ENCODE results near the gene ARHGAP22. TPM values are rescaled to one million over a fixed set of nuclear protein-coding genes. Genes with fewer than 3 reads are reported as not detected.
A peak's percentile ranks its signal among the peaks of the same experiment; 100 is the strongest.

The ARHGAP22 gene
- total and polyA plus RNA-seq, 11 donors = 1.1 to 9.5 (median 2.8) TPM

GRCh38 chr10:48461623-48462481 lies 143.0 kb downstream of the ARHGAP22 start:
- Histone ChIP-seq H3K36me3 (no peaks in the 10 kb centered on the region), H3K4me1 (peaks cover 0 to 36% (median 13%) of the 10 kb centered on the region in 12 donors), H3K27me3 (peaks cover 0 to 2% (median 0%) of the 10 kb centered on the region in 9 donors), H3K4me3 (no peak overlapping the region), H3K9me3 (no peaks in the 10 kb centered on the region), H3K27ac (no peak overlapping the region)
- ATAC-seq = no peak
- 87 to 93% (median 89%) methylated on average over 11 to 12 of the region's 12 CpGs for WGBS, 4 donors
- intact Hi-C loops (cut with DNase I) = no loop called here
- no peak for TF ChIP-seq POLR2A (IDR thresholded peaks at IDR 0.05)
- TF ChIP-seq CTCF (IDR thresholded peaks at IDR 0.05) = no peak
- DNase-seq = peak in 1 of 5 donors; percentile 12

- H3K27ac ChIP-seq = no peak overlapping the region
- no peak overlapping the region for H3K4me3 ChIP-seq
- no peaks in the 10 kb centered on the region for H3K9me3 ChIP-seq
- DNase-seq (no peak), ATAC-seq (no peak)
- TF ChIP-seq CTCF (IDR thresholded peaks at IDR 0.05) (no peak), POLR2A (IDR thresholded peaks at IDR 0.05) (no peak)
- H3K36me3 ChIP-seq = no peaks in the 10 kb centered on the region
- whole genome bisulfite sequencing, 4 donors = 91 to 98% (median 95%) methylated on average over 2 of the region's 2 CpGs
- H3K4me1 ChIP-seq = peaks cover 0 to 31% (median 13%) of the 10 kb centered on the region in 12 donors
- intact Hi-C loops (cut with DNase I) = no loop called here
- H3K27me3 ChIP-seq = no peaks in the 10 kb centered on the region
These were observed 144.7 kb downstream of the ARHGAP22 start for GRCh38 chr10:48460182-48460581.

- H3K27me3 ChIP-seq = no peaks in the 10 kb centered on the region
- WGBS, 4 donors = 88 to 91% (median 89%) methylated on average over 16 to 23 of the region's 23 CpGs
- peaks cover 0 to 25% (median 10%) of the 10 kb centered on the region in 12 donors for H3K4me1 ChIP-seq
- H3K27ac ChIP-seq = no peak overlapping the region
- intact Hi-C loops (cut with DNase I) = no loop called here
- no peaks in the 10 kb centered on the region for H3K36me3 ChIP-seq
- ATAC-seq (no peak), DNase-seq (peak in 2 of 5 donors; percentile 17 to 55)
- TF ChIP-seq CTCF (IDR thresholded peaks at IDR 0.05) = no peak
- no peak for TF ChIP-seq POLR2A (IDR thresholded peaks at IDR 0.05)
- H3K4me3 ChIP-seq = no peak overlapping the region
- H3K9me3 ChIP-seq = no peaks in the 10 kb centered on the region
These were observed 145.4 kb downstream of the ARHGAP22 start for GRCh38 chr10:48459270-48460150.

GRCh38 chr10:48458662-48459048 lies 146.2 kb downstream of the ARHGAP22 start:
- Histone ChIP-seq H3K9me3 (no peaks in the 10 kb centered on the region), H3K4me3 (no peak overlapping the region), H3K4me1 (peaks cover 0 to 18% (median 7%) of the 10 kb centered on the region in 12 donors), H3K27ac (no peak overlapping the region), H3K36me3 (peaks cover 0 to 3% (median 0%) of the 10 kb centered on the region in 9 donors), H3K27me3 (no peaks in the 10 kb centered on the region)
- peak in 1 of 5 donors; percentile 40 for DNase-seq
- TF ChIP-seq POLR2A (IDR thresholded peaks at IDR 0.05) (no peak), CTCF (IDR thresholded peaks at IDR 0.05) (no peak)
- WGBS, 4 donors = 66 to 90% (median 76%) methylated on average over 4 to 6 of the region's 6 CpGs
- intact Hi-C loops (cut with DNase I) = no loop called here
- no peak for ATAC-seq

Data from heart left ventricle (tissue), 16 donors.